Fibroblast of skin of abdomen (primary cell): ENCODE data around the gene TAF9B. TPM values are rescaled to one million over a fixed set of nuclear protein-coding genes. Genes with fewer than 3 reads are reported as not detected.
"Not testable (repeated sequence)": the region's sequence is repeated elsewhere in the genome, so short reads cannot be mapped to it uniquely, and the experiment has no call there.

ENCODE experiments used
- DNase-seq: peaks from one replicate; pipeline ENCODE4 v3.0.0-alpha.2; 2013
- polyA plus RNA-seq, 2 experiments: library from polyadenylated mRNA; unstranded; fragments of 120-200 nt; gene quantifications; one replicate each; pipeline ENCODE4 v1.2.1, GENCODE V29; 2013; ENCODE audit not compliant: insufficient read length in 2 of 2

Gene TAF9B, protein sequence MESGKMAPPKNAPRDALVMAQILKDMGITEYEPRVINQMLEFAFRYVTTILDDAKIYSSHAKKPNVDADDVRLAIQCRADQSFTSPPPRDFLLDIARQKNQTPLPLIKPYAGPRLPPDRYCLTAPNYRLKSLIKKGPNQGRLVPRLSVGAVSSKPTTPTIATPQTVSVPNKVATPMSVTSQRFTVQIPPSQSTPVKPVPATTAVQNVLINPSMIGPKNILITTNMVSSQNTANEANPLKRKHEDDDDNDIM
- polyA plus RNA-seq (2013, experiment 1 of 2; ENCODE audit: insufficient read length), result 21.4 TPM
- polyA plus RNA-seq (2013, experiment 2 of 2; ENCODE audit: insufficient read length), result 21.6 TPM

DNA sequence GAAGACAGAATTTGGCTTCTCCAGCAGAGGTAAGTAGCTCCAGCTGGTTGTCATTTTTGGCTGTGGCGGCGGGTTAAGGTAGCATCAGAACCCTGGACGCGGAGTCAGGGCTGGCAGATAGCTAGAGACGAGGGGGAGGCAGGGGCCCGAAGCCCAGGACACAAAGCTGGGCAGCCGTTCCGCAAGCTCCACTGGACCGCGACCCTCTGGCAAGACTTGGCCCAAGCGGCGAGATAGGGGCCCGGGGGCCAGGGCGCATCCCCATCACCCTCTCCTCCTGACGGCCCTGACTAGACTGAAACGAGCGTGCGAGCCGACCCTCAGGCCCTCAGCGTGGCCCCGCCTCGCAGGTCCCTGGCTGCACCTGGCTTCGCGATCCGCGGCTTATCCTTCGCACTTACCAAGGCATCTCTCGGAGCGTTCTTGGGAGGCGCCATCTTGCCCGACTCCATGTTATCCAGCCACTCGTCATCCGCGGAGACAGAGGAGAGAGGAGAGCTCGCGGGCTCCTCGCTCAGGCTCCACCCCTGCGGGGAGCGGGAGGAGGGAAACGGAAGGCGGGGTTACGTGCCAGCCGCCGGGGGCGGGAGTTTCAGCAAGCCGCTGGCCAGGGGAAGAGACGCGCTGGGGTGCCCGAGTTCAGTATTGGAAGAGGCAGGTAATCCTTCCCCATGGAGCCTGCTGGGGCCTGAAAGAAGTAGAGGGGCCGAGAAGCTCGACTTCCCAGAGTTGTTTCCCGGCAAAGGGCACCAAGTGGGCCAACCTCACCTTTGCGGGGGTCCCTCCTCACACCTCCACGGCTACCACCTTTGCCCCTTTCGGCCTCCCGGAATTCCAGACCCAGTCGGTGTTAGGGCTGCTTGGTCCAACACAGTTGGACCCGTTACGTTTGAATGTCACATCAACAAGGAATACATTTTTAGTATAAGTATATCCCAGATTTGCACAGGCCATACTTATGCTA, at the start of gene TAF9B:
Gene TAF9B, minus strand, starts transcription at position 491 of the 964 bp plus-strand sequence. Its CDS starts 39 bp downstream, at position 452.
- DNase-seq, result peak; percentile 82

DNA sequence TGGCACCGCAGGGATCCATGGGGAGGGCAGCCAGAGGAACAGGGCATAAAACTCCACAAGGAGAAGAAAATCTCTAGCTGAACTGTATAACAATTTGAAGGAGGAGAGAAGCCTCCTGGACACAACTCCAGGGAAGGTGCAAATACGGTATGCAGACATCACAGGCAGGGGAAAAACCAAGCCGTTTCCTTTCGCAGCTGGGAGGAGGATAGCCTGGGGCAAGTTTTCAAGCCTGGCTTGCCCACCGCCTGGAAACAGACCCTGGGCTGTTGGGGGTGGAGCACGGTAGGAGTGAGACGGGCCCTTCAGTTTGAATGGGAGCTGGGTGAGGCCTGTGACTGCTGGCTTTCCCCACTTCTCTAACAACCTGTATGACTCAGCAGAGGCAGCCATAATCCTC, 43.4 kb upstream of the TAF9B start:
- DNase-seq, result no peak

DNA sequence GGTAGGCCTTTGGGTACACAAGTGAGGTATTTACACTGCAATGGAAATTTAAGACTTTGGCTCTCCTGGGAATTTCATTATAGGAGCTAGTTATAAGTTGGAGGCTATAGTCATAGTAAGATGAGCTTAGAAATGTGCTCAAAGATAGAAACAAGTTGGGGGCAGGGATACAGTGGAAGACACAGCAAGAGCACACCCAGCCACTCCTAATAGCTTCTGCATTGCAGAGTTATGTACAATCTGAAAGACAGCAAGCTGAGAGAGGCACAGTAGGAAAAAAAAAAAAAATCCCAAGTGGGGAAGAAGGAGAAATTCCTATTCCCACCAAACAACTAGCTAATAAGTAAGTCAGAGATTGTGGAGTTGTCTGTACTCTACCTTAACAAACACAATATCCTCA, 41.9 kb upstream of the TAF9B start:
- DNase-seq, result no peak

DNA sequence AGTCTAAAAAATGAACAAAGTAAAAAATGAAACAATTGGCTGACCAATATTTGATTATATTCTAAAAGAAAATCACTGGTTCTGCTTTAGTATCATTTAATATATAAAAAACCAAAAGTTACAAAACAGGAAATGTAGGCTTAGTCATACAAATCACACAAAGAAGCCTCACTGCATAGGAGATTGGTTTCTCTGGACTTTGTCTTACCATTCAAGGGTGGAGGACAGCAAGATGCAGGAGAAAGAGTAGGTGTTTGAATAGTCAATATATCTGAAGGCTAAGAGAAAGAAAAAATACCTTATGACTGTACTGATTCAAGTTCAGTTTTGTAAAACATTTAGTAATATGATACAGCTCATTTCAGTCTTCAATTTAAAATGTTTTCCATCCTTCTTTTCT, 28.6 kb upstream of the TAF9B start:
- DNase-seq, result no peak

DNA sequence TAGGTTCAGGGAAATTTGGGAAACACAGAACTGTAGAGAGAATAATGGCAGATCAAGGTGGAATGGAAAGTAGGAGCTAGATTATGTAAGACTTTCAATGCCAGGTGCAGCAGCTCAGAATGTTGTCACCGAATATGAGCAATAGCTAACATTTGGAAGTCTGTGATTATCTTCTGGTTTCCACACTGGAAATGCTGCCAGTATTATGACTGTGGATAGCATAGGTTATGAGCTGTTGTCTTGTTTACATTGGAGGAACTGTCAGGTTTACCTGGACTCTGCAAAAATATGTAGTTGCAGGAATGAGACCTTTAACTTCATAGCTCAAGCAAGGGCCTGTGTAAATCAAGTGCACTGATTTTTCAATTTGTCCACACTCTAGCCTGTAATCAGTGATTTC, 26.0 kb upstream of the TAF9B start:
- DNase-seq, result no peak

DNA sequence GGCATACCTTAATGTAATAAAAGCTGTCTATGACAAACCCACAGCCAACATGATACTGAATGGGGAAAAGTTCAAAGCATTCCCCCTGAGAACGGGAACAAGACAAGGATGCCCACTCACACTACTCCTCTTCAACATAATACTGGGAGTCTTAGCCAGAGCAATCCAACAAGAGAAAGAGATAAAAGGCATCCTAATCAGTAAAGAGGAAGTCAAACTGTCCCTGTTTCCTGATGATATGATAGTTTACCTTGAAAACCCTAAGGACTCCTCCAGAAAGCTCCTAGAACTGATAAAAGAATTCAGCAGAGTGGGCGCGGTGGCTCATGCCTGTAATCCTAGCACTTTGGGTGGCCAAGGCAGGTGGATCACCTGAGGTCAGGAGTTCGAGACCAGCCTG, 23.7 kb upstream of the TAF9B start:
- DNase-seq, result not testable (repeated sequence)

DNA sequence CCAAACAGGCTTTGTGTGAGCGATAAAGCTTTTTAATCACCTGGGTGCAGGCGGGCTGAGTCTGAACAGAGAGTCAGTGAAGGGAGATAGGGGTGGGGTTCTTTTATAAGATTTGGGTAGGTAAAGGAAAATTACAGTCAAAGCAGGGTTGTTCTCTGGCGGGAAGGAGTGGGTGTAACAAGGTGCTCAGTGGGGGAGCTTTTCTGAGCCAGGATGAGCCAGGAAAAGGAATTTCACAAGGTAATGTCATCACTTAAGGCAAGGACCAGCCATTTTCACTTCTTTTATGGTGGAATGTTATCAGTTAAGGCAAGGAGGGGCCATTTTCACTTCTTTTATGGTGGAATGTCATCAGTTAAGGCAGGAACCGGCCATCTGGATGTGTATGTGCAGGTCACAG, 21.3 kb upstream of the TAF9B start:
- DNase-seq, result not testable (repeated sequence)

DNA sequence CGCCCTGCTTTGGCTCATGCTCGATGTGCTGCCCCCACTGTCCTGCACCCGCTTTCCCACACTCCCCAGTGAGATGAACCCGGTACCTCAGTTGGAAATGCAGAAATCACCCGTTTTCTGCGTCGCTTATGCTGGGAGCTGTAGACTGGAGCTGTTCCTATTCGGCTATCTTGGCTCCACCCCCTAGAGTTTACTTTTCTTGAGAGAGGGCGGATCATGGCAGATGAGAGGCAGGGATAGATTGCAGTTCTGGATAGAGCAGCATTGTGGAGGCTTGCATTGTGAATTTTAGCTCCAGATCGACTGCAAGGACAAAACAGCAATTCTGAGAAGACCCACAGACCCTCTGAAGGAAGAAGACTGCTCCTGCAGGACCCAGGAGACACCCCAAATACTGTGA, 18.4 kb upstream of the TAF9B start:
- DNase-seq, result not testable (repeated sequence)

DNA sequence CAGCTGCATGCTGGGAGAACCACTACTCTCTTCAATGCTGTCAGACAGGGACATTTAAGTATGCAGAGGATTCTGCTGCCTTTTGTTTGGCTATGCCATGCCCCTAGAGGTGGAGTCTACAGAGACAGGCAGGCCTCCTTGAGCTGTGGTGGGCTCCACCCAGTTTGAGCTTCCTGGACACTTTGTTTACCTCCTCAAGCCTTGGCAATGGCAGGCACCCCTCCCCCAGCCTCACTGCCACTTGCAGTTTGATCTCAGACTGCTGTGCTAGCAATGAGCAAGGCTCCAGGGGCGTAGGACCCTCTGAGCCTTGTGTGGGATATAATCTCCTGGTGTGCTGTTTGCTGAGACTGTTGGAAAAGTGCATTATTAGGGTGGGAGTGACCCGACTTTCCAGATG, 17.9 kb upstream of the TAF9B start:
- not testable (repeated sequence) for DNase-seq

DNA sequence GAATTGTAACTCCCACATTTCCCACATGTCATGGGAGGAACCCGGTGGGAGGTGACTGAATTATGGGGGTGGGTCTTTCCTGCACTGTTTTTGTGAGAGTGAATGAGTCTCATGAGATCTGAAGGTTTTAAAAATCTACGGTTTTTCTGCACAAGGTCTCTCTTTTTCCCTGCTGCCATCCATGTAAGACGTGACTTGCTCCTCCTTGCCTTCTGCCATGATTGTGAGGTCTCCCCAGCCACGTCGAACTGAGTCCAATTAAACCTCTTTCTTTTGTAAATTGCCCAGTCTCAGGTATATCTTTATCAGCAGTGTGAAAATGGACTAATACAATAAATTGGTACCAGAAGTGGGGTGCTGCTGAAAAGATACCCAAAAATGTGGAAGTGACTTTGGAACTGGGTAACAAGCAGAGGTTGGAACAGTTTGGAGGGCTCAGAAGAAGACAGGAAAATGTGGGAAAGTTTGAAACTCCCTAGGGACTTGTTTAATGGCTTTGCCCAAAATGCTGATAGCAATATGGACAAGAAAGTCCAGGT, 7.6 kb upstream of the TAF9B start:
- not testable (repeated sequence) for DNase-seq

DNA sequence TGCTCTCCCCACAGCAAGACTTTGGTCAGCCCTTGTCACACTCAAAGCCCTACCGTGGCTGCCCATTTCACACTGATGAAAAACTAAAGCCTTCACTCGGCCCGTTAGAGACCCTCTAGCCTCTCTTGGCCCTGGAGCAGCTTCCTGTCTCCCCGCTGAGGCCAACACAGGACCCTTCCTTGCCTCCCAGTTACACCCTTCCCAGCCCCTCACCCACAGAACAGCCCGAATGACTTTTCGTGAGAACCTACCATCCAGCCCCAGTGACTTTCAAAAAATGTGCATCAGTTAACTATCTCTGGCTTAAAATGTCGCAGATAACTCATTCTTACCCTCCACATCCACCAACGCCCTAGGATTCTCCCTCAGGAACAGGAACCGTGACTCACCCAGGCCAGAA, 756 bp upstream of the TAF9B start:
- no peak for DNase-seq

DNA sequence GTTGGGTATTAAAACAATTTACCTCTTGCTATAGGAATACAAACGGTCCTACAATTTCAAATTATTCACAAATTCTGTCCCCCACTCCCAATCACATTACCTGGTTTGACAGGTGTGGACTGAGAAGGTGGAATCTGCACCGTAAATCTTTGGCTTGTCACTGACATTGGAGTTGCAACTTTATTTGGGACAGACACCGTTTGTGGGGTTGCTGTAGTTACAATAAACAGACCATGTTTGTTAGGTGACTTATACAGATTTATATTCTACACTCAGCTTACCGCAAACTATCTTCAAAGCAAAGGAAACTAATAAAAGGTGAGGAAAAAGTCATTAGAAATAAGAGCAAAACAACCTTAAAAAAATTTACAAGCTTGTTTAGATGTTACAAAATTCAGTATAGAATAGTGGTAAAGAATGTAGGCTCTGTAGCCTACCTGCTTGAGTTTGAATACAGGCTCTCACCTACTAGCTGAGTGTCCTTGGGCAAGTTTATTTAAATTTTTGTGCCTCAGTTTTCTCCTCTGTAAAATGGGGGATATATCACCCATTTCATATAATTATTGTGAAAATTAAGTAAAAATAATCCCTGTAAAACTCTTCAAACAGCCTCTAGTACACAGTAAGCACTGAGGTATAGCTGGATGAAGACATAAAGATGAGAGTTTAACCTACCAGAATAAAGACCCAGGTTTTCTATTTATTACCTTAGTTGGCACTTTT, 6.1 kb downstream of the TAF9B start:
- DNase-seq, result no peak

DNA sequence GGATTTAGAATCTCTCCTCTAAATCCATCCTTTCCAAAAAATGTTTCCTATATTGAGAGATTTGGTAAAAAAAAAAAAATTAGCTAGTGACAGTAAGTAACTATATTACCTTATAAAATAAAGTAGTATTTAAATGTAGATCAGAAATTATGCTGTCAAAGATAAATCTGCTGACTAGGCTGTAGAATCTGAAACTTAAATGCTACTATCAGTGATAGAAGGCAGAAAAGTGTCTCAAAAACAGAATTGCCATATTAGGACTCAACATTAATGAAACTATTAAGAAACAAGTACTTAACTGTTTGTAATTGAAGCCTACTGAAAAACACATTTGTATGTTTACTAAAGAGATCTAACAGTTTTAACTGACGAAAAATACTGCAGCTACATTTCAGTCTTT, 8.3 kb downstream of the TAF9B start:
- DNase-seq, result no peak

DNA sequence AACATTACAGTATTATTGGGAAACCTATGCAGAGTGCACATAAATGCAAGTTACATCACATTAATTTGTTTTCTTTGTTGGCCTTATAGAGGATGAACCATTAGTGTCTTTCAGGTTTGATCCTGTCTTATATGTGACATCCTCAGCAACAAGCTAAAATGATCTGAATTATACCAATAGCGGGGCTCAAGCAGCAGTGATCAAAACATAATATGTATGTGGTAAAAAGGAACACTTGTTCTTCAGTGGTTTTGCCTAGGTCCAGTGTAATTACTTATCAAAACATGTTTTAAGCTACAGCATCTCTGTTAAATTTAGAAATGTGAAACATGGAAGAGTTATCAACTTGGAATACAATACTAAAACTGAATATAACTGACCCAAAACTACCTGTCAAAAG, 9.1 kb downstream of the TAF9B start:
- no peak for DNase-seq

DNA sequence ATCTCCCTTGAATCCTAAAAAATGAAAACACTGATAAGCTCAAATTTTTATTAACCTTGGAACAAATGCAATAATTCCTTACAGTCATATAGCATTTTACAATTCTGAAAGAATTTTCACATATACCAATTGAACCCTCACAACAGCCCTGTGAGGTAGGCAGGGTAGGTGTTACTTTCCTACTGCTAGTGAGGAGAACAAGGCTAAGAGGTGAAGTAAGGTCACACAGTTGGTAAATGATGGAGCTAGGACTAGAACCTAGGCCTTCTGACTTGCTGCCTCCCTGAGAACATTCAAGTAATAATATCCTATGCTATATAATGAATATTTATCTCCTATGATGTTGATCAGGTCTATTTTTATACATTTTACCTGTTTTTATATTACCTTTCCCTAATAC, 9.7 kb downstream of the TAF9B start:
- DNase-seq, result no peak

DNA sequence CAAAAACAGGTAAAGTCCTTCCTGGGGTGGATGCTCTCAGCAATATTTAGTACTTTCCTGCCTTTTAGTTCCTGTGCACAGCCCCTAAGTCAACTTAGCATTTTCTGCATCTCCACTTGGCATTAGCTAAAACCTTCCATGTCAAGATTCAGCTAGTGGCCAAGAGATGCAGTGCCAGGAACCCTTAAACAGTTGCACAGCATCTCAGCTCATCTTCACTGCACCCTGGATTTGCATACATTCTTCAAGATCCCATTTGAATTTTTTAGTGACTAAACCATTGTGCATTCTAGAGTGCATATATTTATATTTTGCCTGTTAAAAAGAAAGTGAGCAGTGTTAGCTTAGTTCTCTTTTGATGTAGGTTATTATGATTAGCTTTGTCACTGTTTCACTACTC, 13.7 kb downstream of the TAF9B start:
- DNase-seq, result not testable (repeated sequence)

DNA sequence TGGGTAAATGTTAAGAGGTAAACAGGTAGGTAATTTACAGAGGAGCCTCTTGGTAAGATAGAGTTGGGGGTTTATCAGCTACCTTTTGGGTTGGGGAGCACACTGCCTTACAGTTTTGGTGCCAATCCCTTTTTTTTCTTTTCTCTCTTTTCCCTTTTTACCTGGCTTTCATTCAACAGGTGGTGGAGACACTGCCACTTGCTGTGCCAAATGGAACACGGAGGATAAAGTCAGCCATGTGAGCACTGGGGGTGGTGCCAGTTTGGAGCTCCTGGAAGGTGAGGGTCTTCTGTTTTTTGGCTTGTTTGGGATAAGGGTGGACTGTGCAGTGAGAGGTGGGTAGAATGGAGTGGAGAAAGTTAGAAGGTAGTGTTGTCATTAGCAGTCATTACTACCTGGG, 14.3 kb downstream of the TAF9B start:
- no peak for DNase-seq

DNA sequence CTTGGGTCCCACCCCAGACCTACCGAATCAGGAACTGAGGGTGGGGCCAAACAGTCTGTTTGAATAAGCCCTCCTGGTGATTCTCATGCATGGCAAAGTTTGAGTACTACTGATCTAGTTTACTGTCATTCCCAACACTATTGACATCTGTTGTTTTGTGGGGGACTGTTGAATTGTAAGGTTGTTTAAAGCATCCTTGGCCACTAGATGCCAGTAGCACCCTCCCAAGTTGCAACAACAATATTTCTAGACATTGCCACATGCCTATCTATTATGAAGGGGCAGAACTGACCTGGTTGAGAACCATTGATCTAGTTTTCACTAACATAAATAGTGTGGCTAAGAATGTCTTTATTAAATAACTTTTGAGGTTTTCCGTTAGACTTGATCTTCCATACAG, 15.1 kb downstream of the TAF9B start:
- no peak for DNase-seq

DNA sequence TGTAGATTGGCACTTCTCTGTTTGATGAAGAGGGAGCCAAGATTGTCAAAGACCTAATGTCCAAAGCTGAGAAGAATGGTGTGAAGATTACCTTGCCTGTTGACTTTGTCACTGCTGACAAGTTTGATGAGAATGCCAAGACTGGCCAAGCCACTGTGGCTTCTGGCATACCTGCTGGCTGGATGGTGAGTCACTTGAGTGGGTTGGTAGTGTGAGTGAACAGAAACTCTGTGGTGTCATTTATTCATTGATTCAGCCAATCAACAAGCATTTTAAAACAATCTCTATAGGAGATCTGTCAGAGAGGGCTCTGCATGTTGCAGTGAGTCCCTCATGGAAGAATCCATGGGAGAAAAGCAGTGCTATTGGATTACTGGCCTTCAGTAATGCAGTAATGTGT, 16.3 kb downstream of the TAF9B start:
- DNase-seq, result peak; percentile 16

DNA sequence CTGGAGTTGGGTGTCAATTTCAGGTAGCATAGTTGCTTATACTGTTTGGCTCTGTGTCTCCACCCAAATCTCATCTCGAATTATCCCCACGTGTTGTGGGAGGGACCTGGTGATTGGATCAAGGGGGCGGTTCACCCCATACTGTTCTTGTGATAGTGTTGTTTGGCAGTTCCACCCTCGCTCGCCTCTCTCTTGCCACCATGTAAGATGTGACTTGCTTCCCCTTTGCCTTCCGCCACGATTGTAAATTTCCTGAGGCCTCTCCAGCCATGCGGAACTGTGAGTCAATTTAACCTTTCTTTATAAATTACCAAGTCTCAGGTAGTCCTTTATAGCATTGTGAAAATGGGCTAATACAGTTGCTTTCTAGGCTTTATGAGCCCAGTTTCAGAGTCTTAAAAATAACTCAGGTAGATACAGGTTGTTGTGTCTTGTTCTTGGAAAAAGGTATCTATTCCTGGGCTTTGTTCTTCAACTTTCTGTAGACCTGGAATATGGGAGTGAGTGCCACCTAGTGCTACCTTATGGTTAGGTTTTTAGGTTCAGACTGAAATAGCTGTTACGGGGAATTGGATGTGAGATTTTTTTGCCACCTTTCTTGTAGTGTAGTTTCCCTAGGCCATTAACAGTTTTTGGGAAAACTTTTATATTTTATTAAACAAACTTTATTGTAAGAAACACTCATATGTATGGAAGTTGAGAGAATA, 19.8 kb downstream of the TAF9B start:
- DNase-seq, result no peak

DNA sequence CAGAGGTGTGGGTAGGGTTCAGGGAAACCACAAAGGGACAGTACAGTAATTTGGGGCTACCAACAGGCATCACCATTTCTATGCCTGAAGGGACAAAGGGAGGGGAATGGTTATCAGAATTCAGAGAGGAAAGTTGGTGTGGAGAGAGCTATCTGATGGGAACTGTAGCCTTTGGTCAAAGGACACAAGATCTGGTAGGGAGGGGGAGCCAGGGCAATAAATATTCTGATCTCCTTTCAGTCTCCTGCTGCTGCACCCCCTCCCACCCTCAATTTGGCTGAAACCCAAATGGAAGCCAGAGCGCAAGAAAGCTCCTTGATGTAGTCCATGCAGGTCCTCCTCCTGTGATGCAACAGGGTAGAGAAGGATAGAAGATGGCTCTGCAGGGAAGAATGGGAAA, 20.8 kb downstream of the TAF9B start:
- DNase-seq, result no peak

DNA sequence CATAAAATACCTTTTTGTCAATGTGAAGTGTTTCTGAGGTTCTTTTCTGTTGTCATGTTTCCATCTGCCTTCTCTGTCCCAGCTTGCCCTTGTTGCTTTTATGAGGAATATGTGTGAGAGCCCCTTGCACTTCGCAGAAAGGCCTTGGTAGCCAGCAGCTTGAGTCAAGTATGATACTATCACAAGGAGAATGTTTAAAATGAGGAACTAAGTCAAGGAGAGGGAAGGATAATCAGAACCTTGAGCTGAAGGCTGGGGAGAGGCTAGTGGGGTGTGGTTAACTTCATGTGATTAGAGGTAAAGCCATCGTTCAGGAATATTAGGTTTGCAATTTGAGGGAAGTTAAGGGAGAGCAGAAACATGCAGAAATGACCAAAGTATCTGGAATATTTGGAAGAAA, 22.7 kb downstream of the TAF9B start:
- DNase-seq, result no peak
